SK-N-SH (cell line): Measurements from ENCODE around the gene C2orf49.

ENCODE experiments used
- CTCF ChIP-seq: fragments of 200-600 bp; sonication (generic); IDR thresholded peaks from 2 replicates; pipeline ENCODE4 v1.6.1; 2017; ENCODE audit warnings: antibody characterized with exemption, mild to moderate bottlenecking, moderate library complexity
- EP300 ChIP-seq, 2 experiments: IDR thresholded peaks; 2 replicates each; pipeline versions ENCODE4 v1.4.0 to v1.6.1; 2012; ENCODE audit warnings: borderline replicate concordance in 1 of 2, low read depth in 1 of 2, low read length in 1 of 2
- MXI1 ChIP-seq: IDR thresholded peaks from 2 replicates; pipeline ENCODE4 v1.6.1; 2012; ENCODE audit warnings: mild to moderate bottlenecking, low read depth, low read length, improper control_type of control experiment
- PBX3 ChIP-seq: IDR thresholded peaks from 2 replicates; pipeline ENCODE4; 2012

- TF ChIP-seq CTCF (no peak), PBX3 (no peak), MXI1 (no peak), EP300 (IDR thresholded peaks at IDR 0.05; ENCODE audit: borderline replicate concordance in 1 of 2, low read depth in 1 of 2, low read length in 1 of 2) (no peak)
These were observed 38.0 kb upstream of the C2orf49 start for GRCh38 chr2:105299290-105299689.
